Endothelial cell of umbilical vein (primary cell): ENCODE results near the gene MICAL3. TPM values are rescaled to one million over a fixed set of nuclear protein-coding genes. Genes with fewer than 3 reads are reported as not detected.

Experiments used
- BruUV-seq: library from RNA; stranded (reverse); fragments of 400-500 nt; replicated peaks from 2 replicates; lab custom pipeline; 2021; lab: Mats Ljungman, UMichigan
- CTCF ChIA-PET: fragments of 300-600, 350-600 bp; sonication (Branson Sonifier 250); formaldehyde crosslinking; loops from one replicate; lab custom pipeline; 2021; ENCODE audit warnings: antibody characterized with exemption, inconsistent platforms; lab: Charles Lee
- POLR2A ChIA-PET: fragments of 300-600, 350-600 bp; sonication (Branson Sonifier 250); formaldehyde crosslinking; loops from one replicate; lab custom pipeline; 2021; ENCODE audit warnings: antibody characterized with exemption, inconsistent platforms; lab: Charles Lee
- DNase-seq: peaks from one replicate; pipeline ENCODE4 v3.0.0-alpha.2; 2011; ENCODE audit warnings: low read depth, low spot score
- FAIRE-seq: peaks from 2 replicates; lab custom pipeline; 2011; peaks lifted over from hg19 to GRCh38; lab: Jason Lieb, UNC
- H2AFZ ChIP-seq: 2 replicates; pipeline ENCODE4 v1.6.0; 2012; ENCODE audit warnings: low read depth, low read length, control low read depth, inconsistent platforms
- H3K27ac ChIP-seq: 2 replicates; pipeline ENCODE4 v1.5.1; 2011; ENCODE audit warnings: low read depth, mild to moderate bottlenecking, control low read depth, low read length, moderate library complexity; ENCODE audit not compliant: insufficient read depth
- H3K27me3 ChIP-seq, 2 experiments: 2 replicates each; pipeline versions ENCODE4 v1.6.0 to v1.6.1; 2011; ENCODE audit warnings: low read length in 2 of 2, mixed read lengths in 1 of 2; ENCODE audit not compliant: control insufficient read depth in 2 of 2, insufficient read depth in 2 of 2
- H3K36me3 ChIP-seq, 2 experiments: 2 replicates in 1 of 2; 3 replicates in 1 of 2; pipeline ENCODE4 v1.5.1; 2011; ENCODE audit warnings: low read length in 2 of 2, mild to moderate bottlenecking in 1 of 2, moderate library complexity in 1 of 2; ENCODE audit not compliant: control insufficient read depth in 2 of 2, insufficient read depth in 2 of 2; ENCODE audit errors: extremely low read depth in 1 of 2
- H3K4me1 ChIP-seq: 3 replicates; pipeline ENCODE4 v1.5.1; 2011; ENCODE audit warnings: mild to moderate bottlenecking, low read length; ENCODE audit not compliant: control insufficient read depth, insufficient read depth; ENCODE audit errors: extremely low read depth
- H3K4me2 ChIP-seq: 2 replicates; pipeline ENCODE4 v1.6.1; 2011; ENCODE audit warnings: low read length, control low read depth, mixed read lengths; ENCODE audit not compliant: insufficient read depth
- H3K4me3 ChIP-seq, 3 experiments: fragments of 200-600 bp in 1 of 3; sonication (generic), shearing (Covaris generic) in 1 of 3; replicated peaks in 1 of 3; 2 replicates each; pipeline ENCODE4 v1.5.1; 2011 to 2016; ENCODE audit warnings: control low read depth in 3 of 3, low read length in 3 of 3, mild to moderate bottlenecking in 2 of 3, inconsistent platforms in 1 of 3, low read depth in 1 of 3, moderate library complexity in 1 of 3; ENCODE audit not compliant: insufficient read depth in 1 of 3
- H3K79me2 ChIP-seq: 2 replicates; pipeline ENCODE4 v1.6.0; 2012; ENCODE audit warnings: low read length, inconsistent platforms; ENCODE audit not compliant: control insufficient read depth, insufficient read depth
- H3K9ac ChIP-seq: replicated peaks from 2 replicates; pipeline ENCODE3; 2011; ENCODE audit warnings: low read length, control low read depth; ENCODE audit not compliant: insufficient read depth; ENCODE audit errors: extremely low read depth
- H3K9me1 ChIP-seq: replicated peaks from 3 replicates; pipeline ENCODE4 v1.6.0; 2011; ENCODE audit warnings: mild to moderate bottlenecking, low read length; ENCODE audit not compliant: control insufficient read depth, insufficient read depth; ENCODE audit errors: extremely low read depth
- H3K9me3 ChIP-seq: replicated peaks from 2 replicates; pipeline ENCODE4 v1.5.1; 2012; ENCODE audit warnings: low read length, inconsistent platforms; ENCODE audit not compliant: control insufficient read depth, insufficient read depth
- H4K20me1 ChIP-seq: replicated peaks from 2 replicates; pipeline ENCODE3; 2011; ENCODE audit warnings: mild to moderate bottlenecking, low read length; ENCODE audit not compliant: control insufficient read depth, insufficient read depth; ENCODE audit errors: extremely low read depth
- EZH2 ChIP-seq: IDR thresholded peaks from 2 replicates; pipeline ENCODE4 v1.6.1; 2012; ENCODE audit warnings: borderline replicate concordance, low read depth, mild to moderate bottlenecking, moderate library complexity, low read length, inconsistent platforms; ENCODE audit not compliant: severe bottlenecking
- FOS ChIP-seq: IDR thresholded peaks from 2 replicates; pipeline ENCODE4 v1.6.1; 2011; ENCODE audit warnings: mild to moderate bottlenecking, low read length, moderate library complexity, borderline replicate concordance; ENCODE audit not compliant: insufficient read depth
- GATA2 ChIP-seq: IDR thresholded peaks from 2 replicates; pipeline ENCODE4 v1.7.0; 2011; ENCODE audit warnings: low read depth, mild to moderate bottlenecking, moderate library complexity, mixed read lengths, low read length; ENCODE audit not compliant: insufficient read length, insufficient read depth
- JUN ChIP-seq: IDR thresholded peaks from 2 replicates; pipeline ENCODE4 v1.6.1; 2011; ENCODE audit warnings: borderline replicate concordance, low read depth; ENCODE audit not compliant: insufficient read length, insufficient read depth
- MYC ChIP-seq: IDR thresholded peaks from one replicate; pipeline ENCODE4 v1.6.1; 2011; ENCODE audit warnings: mild to moderate bottlenecking, low read depth, low read length
- POLR2A ChIP-seq: IDR thresholded peaks from 2 replicates; pipeline ENCODE4 v1.6.1; 2012; ENCODE audit warnings: low read depth, mild to moderate bottlenecking, control low read depth, low read length
- POLR2AphosphoS5 ChIP-seq: IDR thresholded peaks from 2 replicates; pipeline ENCODE4 v1.6.1; 2012; ENCODE audit warnings: low read depth, mild to moderate bottlenecking, control low read depth, low read length, moderate library complexity; ENCODE audit not compliant: insufficient read depth
- dilution Hi-C: fragments of 300-500 bp; cut with MboI; formaldehyde crosslinking; loops from one replicate; pipeline ENCODE4 v1.15.0; 2019; ENCODE audit warnings: low sequenced_read_pairs; ENCODE audit not compliant: extremely low pct_ligation_motif_present
- intact Hi-C: fragments of 100-400 bp; cut with micrococcal nuclease; formaldehyde crosslinking; loops from one replicate; pipeline ENCODE4 v1.10.0; 2022
- polyA plus RNA-seq, 4 experiments: library from polyadenylated mRNA; depleted of rRNA in 3 of 4; stranded (reverse) in 3 of 4; unstranded in 1 of 4; fragments of >200 nt; gene quantifications; 2 replicates each; pipeline versions ENCODE4 v1.2.1 to v1.2.3, GENCODE V29; 2011 to 2012; ENCODE audit warnings: missing spikeins in 1 of 4
- total RNA-seq: library from RNA; stranded (reverse); gene quantifications from 2 replicates; pipeline ENCODE4 v1.2.3, GENCODE V29; 2021
- TF ChIP-seq, protein P1 (sequence below): IDR thresholded peaks from 2 replicates; pipeline ENCODE4 v1.6.1; 2011; ENCODE audit not compliant: insufficient read depth, insufficient read length
- TF ChIP-seq, protein P2 (sequence below), 2 donors: IDR thresholded peaks; 1 replicate in 1 of 2; 2 replicates in 1 of 2; pipeline ENCODE4 v1.5.1; 2011; ENCODE audit warnings: low read length in 2 of 2, mild to moderate bottlenecking in 2 of 2, moderate library complexity in 2 of 2, control low read depth in 1 of 2, inconsistent platforms in 1 of 2, low read depth in 1 of 2; ENCODE audit not compliant: insufficient read depth in 1 of 2; ENCODE audit errors: extremely low read depth in 1 of 2

MICAL3 gene
- total and polyA plus RNA-seq, 2 donors (not counting 3 experiments of a cell fraction or from before 2014, with no cell fraction given), result 14.5 to 63.7 TPM

DNA sequence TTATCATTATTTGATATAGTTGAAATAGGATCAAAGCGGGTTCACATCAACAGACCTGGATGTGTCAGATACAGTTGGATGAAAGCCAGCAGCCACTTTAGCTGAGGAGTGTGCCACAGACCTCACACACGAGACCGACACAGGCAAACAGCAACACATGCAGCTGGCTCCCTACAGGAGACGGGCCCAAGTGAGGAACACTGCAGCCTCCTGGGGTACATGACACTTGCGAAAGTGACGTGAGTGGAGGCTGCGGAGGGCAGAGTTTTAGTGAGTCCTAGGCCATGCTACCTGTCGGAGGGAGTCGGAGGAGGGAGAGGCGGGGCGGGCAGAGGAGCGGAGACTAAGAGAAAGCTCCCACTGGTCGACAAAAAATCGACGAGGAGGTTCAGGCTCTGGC is 149.2 kb downstream of the MICAL3 start:
- POLR2A ChIA-PET, result no interaction called here
- BruUV-seq, result no TSS peak
- no peak for FAIRE-seq

More for the DNA sequence above, 149.2 kb downstream of the MICAL3 start:
- CTCF ChIA-PET, result interaction anchor here (0.8 to 1.8 kb wide), 5 partner anchors 13 to 201 kb away, joined by 3 to 17 read pairs (median 3); no protein-coding TSS in a partner anchor
- Histone ChIP-seq H3K27ac (no peak overlapping the region), H3K4me2 (no peak overlapping the region), H3K36me3 (peaks cover 5 to 23% of the 10 kb centered on the region in 2 experiments), H2AFZ (no peak overlapping the region), H3K9me1 (no peaks in the 10 kb centered on the region), H3K9me3 (no peaks in the 10 kb centered on the region), H3K9ac (no peak overlapping the region), H3K27me3 (no peaks in the 10 kb centered on the region), H3K4me1 (no peaks in the 10 kb centered on the region), H4K20me1 (no peaks in the 10 kb centered on the region), H3K79me2 (no peaks in the 10 kb centered on the region), H3K4me3 (no peak overlapping the region)
- DNase-seq, result no peak
- no peak for TF ChIP-seq MYC
- TF ChIP-seq POLR2A, result no peak
- no peak for TF ChIP-seq JUN
- no peak for TF ChIP-seq POLR2AphosphoS5
- TF ChIP-seq FOS, result no peak
- TF ChIP-seq, protein P1, sequence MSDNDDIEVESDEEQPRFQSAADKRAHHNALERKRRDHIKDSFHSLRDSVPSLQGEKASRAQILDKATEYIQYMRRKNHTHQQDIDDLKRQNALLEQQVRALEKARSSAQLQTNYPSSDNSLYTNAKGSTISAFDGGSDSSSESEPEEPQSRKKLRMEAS, result no peak
- TF ChIP-seq EZH2, result no peak
- no peak for TF ChIP-seq GATA2
- TF ChIP-seq, protein P2, sequence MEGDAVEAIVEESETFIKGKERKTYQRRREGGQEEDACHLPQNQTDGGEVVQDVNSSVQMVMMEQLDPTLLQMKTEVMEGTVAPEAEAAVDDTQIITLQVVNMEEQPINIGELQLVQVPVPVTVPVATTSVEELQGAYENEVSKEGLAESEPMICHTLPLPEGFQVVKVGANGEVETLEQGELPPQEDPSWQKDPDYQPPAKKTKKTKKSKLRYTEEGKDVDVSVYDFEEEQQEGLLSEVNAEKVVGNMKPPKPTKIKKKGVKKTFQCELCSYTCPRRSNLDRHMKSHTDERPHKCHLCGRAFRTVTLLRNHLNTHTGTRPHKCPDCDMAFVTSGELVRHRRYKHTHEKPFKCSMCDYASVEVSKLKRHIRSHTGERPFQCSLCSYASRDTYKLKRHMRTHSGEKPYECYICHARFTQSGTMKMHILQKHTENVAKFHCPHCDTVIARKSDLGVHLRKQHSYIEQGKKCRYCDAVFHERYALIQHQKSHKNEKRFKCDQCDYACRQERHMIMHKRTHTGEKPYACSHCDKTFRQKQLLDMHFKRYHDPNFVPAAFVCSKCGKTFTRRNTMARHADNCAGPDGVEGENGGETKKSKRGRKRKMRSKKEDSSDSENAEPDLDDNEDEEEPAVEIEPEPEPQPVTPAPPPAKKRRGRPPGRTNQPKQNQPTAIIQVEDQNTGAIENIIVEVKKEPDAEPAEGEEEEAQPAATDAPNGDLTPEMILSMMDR (IDR thresholded peaks at IDR 0.05; ENCODE audit: extremely low read depth in 1 of 2, insufficient read depth in 1 of 2, low read depth in 1 of 2, low read length in 2 of 2), result no peak
- dilution Hi-C loops, result no loop called here
- intact Hi-C loops, result no loop called here
